Medulla oblongata (tissue), 1 donor: ENCODE results near the gene KRT27.
A peak's percentile ranks its signal among the peaks of the same experiment; 100 is the strongest.

Experiments used
- DNase-seq: peaks from one replicate; pipeline ENCODE4 v3.0.0-alpha.2; 2015; ENCODE audit errors: extremely low spot score

Gene KRT27

GRCh38 chr17:40809721-40810421, 27.5 kb upstream of the KRT27 start:
- DNase-seq: no peak

GRCh38 chr17:40806131-40806530, 23.8 kb upstream of the KRT27 start:
- no peak for DNase-seq

GRCh38 chr17:40803617-40804082, 21.3 kb upstream of the KRT27 start:
- DNase-seq: peak; percentile 58

- no peak for DNase-seq
Measured at GRCh38 chr17:40801157-40801556, 18.8 kb upstream of the KRT27 start.

- DNase-seq: no peak
Measured at GRCh38 chr17:40800381-40800780, 18.0 kb upstream of the KRT27 start.

GRCh38 chr17:40799859-40800258, 17.5 kb upstream of the KRT27 start, which contains the start of gene KRT28:
Gene KRT28 (minus strand): TSS chr17:40799959. CDS start chr17:40799893, 66 bp downstream.
- no peak for DNase-seq

GRCh38 chr17:40796846-40797245, 14.5 kb upstream of the KRT27 start:
- DNase-seq: no peak

- DNase-seq: no peak
Measured at GRCh38 chr17:40795019-40795667, 12.8 kb upstream of the KRT27 start.

GRCh38 chr17:40794466-40794865, 12.1 kb upstream of the KRT27 start:
- DNase-seq: no peak

- DNase-seq: no peak
Measured at GRCh38 chr17:40793832-40794231, 11.5 kb upstream of the KRT27 start.

- DNase-seq: peak; percentile 2
Measured at GRCh38 chr17:40791787-40792436, 9.6 kb upstream of the KRT27 start.

- no peak for DNase-seq
Measured at GRCh38 chr17:40791111-40791510, 8.8 kb upstream of the KRT27 start.

GRCh38 chr17:40779181-40779909, 3.0 kb downstream of the KRT27 start:
- no peak for DNase-seq

- no peak for DNase-seq
Measured at GRCh38 chr17:40778461-40778860, 3.9 kb downstream of the KRT27 start.

- no peak for DNase-seq
Measured at GRCh38 chr17:40777971-40778370, 4.4 kb downstream of the KRT27 start.

- DNase-seq: no peak
Measured at GRCh38 chr17:40777459-40777858, 4.9 kb downstream of the KRT27 start.

GRCh38 chr17:40775945-40776344, 6.4 kb downstream of the KRT27 start:
- no peak for DNase-seq

GRCh38 chr17:40772101-40772500, 10.2 kb downstream of the KRT27 start, which contains the start of gene KRT26:
Gene KRT26 (minus strand): TSS chr17:40772201. CDS start chr17:40772113, 88 bp downstream.
- DNase-seq: no peak

- no peak for DNase-seq
Measured at GRCh38 chr17:40765657-40766056, 16.7 kb downstream of the KRT27 start.

GRCh38 chr17:40763752-40764151, 18.6 kb downstream of the KRT27 start:
- no peak for DNase-seq

- DNase-seq: no peak
Measured at GRCh38 chr17:40760105-40761016, 22.0 kb downstream of the KRT27 start.
